ENCODE measurements around the gene DGUOK. TPM values are rescaled to one million over a fixed set of nuclear protein-coding genes. Genes with fewer than 3 reads are reported as not detected.
"Not testable (repeated sequence)": the region's sequence is repeated elsewhere in the genome, so short reads cannot be mapped to it uniquely, and the experiment has no call there.

Gene DGUOK
- polyA plus RNA-seq, 4 donors, result 52.5 to 107 (median 86.3) TPM

DNA sequence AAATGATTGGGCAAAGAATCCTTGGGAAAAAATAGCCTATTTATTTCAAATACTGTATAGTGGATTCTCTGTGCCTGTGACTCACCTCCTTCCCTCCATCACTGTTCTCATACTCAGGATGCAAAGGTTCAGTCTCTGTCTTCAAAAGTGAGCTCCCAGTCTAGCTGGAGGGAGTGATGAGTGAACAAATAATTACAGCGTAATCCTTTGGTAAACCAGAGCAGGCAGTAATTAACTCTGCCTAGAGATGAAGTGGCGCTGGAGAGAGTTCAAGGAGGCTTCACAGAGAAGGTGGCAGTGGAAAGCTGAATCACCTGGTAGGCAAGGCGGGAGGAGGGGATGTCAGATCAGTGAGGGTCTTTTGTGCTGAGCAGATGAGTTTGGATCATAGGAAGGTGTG lies 6.5 kb downstream of the DGUOK start:
- H3K4me1 ChIP-seq (ENCODE audit: control insufficient read depth in 3 of 3, insufficient read depth in 2 of 3, low read depth in 1 of 3, low read length in 2 of 3), result peaks cover 2 to 20% (median 8%) of the 10 kb centered on the region in 3 donors
- H3K27ac ChIP-seq (ENCODE audit: low read depth in 1 of 3, low read length in 2 of 3), result no peak overlapping the region
- no peak for FAIRE-seq
- peaks cover 5 to 16% (median 15%) of the 10 kb centered on the region in 3 donors for H3K36me3 ChIP-seq (ENCODE audit: control insufficient read depth in 3 of 3, insufficient read depth in 2 of 3, low read depth in 1 of 3, low read length in 3 of 3)
- no peaks in the 10 kb centered on the region for H3K27me3 ChIP-seq (ENCODE audit: control insufficient read depth in 3 of 3, insufficient read depth in 3 of 3, low read length in 3 of 3)
- no peak overlapping the region for H3K4me3 ChIP-seq (ENCODE audit: low read depth in 1 of 3, low read length in 3 of 3)
- no peak for DNase-seq
- WGBS, 3 donors, result 90 to 91% (median 90%) methylated on average over 3 of the region's 3 CpGs
- H3K9me3 ChIP-seq (ENCODE audit: control insufficient read depth in 2 of 2, insufficient read depth in 1 of 2, low read depth in 1 of 2, low read length in 1 of 2), result no peaks in the 10 kb centered on the region

DNA sequence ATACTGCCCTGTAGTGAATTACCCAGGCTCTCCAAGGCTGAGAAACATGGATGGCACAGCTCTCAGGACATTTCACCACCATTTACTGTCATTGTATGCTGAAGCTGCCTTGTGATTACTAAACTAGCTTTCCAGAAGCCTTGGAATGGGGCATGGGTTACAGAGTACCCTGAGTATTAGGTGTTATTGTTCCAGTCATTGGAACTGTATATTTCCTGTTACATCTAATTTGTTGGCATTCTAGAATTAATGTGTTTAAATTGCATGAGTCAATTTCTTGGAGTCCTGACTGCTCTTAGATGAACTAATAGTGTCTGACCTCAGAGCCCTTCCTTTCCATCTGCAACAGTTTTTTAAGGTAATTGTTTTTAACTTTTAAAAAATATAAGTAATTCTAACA lies 9.0 kb downstream of the DGUOK start:
- H3K4me3 ChIP-seq (ENCODE audit: low read depth in 1 of 3, low read length in 3 of 3), result no peak overlapping the region
- H3K4me1 ChIP-seq (ENCODE audit: control insufficient read depth in 3 of 3, insufficient read depth in 2 of 3, low read depth in 1 of 3, low read length in 2 of 3), result peaks cover 0 to 5% (median 0%) of the 10 kb centered on the region in 3 donors
- H3K27ac ChIP-seq (ENCODE audit: low read depth in 1 of 3, low read length in 2 of 3), result no peak overlapping the region
- no peaks in the 10 kb centered on the region for H3K27me3 ChIP-seq (ENCODE audit: control insufficient read depth in 3 of 3, insufficient read depth in 3 of 3, low read length in 3 of 3)
- FAIRE-seq, result no peak
- no peaks in the 10 kb centered on the region for H3K9me3 ChIP-seq (ENCODE audit: control insufficient read depth in 2 of 2, insufficient read depth in 1 of 2, low read depth in 1 of 2, low read length in 1 of 2)
- no peak for DNase-seq
- H3K36me3 ChIP-seq (ENCODE audit: control insufficient read depth in 3 of 3, insufficient read depth in 2 of 3, low read depth in 1 of 3, low read length in 3 of 3), result peaks cover under 1 to 22% (median 17%) of the 10 kb centered on the region in 3 donors

- FAIRE-seq (no peak), DNase-seq (no peak)
- Histone ChIP-seq H3K4me1 (ENCODE audit: control insufficient read depth in 3 of 3, insufficient read depth in 2 of 3, low read depth in 1 of 3, low read length in 2 of 3) (no peaks in the 10 kb centered on the region), H3K27me3 (ENCODE audit: control insufficient read depth in 3 of 3, insufficient read depth in 3 of 3, low read length in 3 of 3) (no peaks in the 10 kb centered on the region), H3K9me3 (ENCODE audit: control insufficient read depth in 2 of 2, insufficient read depth in 1 of 2, low read depth in 1 of 2, low read length in 1 of 2) (no peaks in the 10 kb centered on the region), H3K4me3 (ENCODE audit: low read depth in 1 of 3, low read length in 3 of 3) (no peak overlapping the region), H3K27ac (ENCODE audit: low read depth in 1 of 3, low read length in 2 of 3) (no peak overlapping the region), H3K36me3 (ENCODE audit: control insufficient read depth in 3 of 3, insufficient read depth in 2 of 3, low read depth in 1 of 3, low read length in 3 of 3) (peaks cover 2 to 30% (median 16%) of the 10 kb centered on the region in 3 donors)
- 84 to 92% (median 91%) methylated on average over 4 of the region's 4 CpGs for WGBS, 3 donors
Observed at GRCh38 chr2:73937103-73937885, 10.6 kb downstream of the DGUOK start.

- no peak overlapping the region for H3K27ac ChIP-seq (ENCODE audit: low read depth in 1 of 3, low read length in 2 of 3)
- no peak for FAIRE-seq
- H3K4me3 ChIP-seq (ENCODE audit: low read depth in 1 of 3, low read length in 3 of 3), result no peak overlapping the region
- no peaks in the 10 kb centered on the region for H3K27me3 ChIP-seq (ENCODE audit: control insufficient read depth in 3 of 3, insufficient read depth in 3 of 3, low read length in 3 of 3)
- DNase-seq, result no peak
- no peaks in the 10 kb centered on the region for H3K9me3 ChIP-seq (ENCODE audit: control insufficient read depth in 2 of 2, insufficient read depth in 1 of 2, low read depth in 1 of 2, low read length in 1 of 2)
- peaks cover 2 to 30% (median 15%) of the 10 kb centered on the region in 3 donors for H3K36me3 ChIP-seq (ENCODE audit: control insufficient read depth in 3 of 3, insufficient read depth in 2 of 3, low read depth in 1 of 3, low read length in 3 of 3)
- no peaks in the 10 kb centered on the region for H3K4me1 ChIP-seq (ENCODE audit: control insufficient read depth in 3 of 3, insufficient read depth in 2 of 3, low read depth in 1 of 3, low read length in 2 of 3)
Observed at GRCh38 chr2:73937899-73938298, 11.2 kb downstream of the DGUOK start.

DNA sequence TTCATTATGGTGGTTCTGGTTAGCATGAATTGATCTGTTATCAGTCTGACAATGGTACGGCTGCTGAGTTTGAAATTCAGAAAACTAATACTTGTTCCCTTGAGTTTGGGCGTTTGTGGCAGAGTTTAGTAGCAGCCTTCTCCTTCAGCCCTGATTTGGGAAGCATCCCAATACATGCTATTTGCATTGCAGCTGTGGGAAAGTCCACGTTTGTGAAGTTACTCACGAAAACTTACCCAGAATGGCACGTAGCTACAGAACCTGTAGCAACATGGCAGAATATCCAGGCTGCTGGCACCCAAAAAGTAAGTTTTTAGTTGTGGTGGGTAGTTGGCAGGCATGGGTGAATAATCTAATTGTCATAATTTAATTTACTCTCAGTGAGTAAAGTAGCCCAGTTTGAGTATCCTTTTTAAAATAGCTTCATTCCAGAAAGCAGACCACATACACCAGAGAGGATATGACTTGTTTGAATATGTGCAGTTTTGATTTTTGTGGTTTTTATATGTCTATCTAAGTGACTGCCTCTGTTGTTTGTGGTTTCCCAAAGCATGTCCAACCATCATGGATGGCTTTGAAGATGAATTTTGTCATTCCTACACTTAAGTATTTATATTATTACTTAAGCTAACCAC lies 12.2 kb downstream of the DGUOK start:
- Histone ChIP-seq H3K27me3 (ENCODE audit: control insufficient read depth in 3 of 3, insufficient read depth in 3 of 3, low read length in 3 of 3) (no peaks in the 10 kb centered on the region), H3K27ac (ENCODE audit: low read depth in 1 of 3, low read length in 2 of 3) (no peak overlapping the region), H3K4me3 (ENCODE audit: low read depth in 1 of 3, low read length in 3 of 3) (no peak overlapping the region), H3K4me1 (ENCODE audit: control insufficient read depth in 3 of 3, insufficient read depth in 2 of 3, low read depth in 1 of 3, low read length in 2 of 3) (no peaks in the 10 kb centered on the region), H3K36me3 (ENCODE audit: control insufficient read depth in 3 of 3, insufficient read depth in 2 of 3, low read depth in 1 of 3, low read length in 3 of 3) (peaks cover 2 to 31% (median 12%) of the 10 kb centered on the region in 3 donors), H3K9me3 (ENCODE audit: control insufficient read depth in 2 of 2, insufficient read depth in 1 of 2, low read depth in 1 of 2, low read length in 1 of 2) (no peaks in the 10 kb centered on the region)
- FAIRE-seq (no peak), DNase-seq (no peak)
- WGBS, 3 donors, result 80 to 81% (median 81%) methylated on average over 5 of the region's 5 CpGs

DNA sequence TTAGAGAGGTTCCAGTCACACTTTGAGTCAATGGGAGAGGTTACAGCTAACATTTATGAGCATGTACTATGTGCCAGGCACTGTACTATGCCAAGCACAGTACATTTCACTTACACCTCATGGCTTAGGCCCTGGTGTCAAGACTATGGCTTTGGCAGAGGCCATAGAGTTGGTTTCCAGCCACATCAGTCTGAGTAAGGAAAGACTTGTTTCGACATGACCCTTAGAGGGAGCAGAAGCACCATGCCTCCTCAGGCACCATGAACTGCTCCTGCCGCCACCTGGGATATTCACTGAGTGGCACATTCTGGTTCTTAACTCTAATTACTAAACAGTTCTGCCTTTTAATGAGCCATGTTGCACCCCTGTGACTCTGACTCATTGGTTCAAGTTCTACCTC lies 12.7 kb downstream of the DGUOK start:
- FAIRE-seq (no peak), DNase-seq (no peak)
- 71 to 93% (median 88%) methylated on average over 2 of the region's 2 CpGs for WGBS, 3 donors
- Histone ChIP-seq H3K4me1 (ENCODE audit: control insufficient read depth in 3 of 3, insufficient read depth in 2 of 3, low read depth in 1 of 3, low read length in 2 of 3) (no peaks in the 10 kb centered on the region), H3K36me3 (ENCODE audit: control insufficient read depth in 3 of 3, insufficient read depth in 2 of 3, low read depth in 1 of 3, low read length in 3 of 3) (peaks cover 2 to 32% (median 15%) of the 10 kb centered on the region in 3 donors), H3K27ac (ENCODE audit: low read depth in 1 of 3, low read length in 2 of 3) (no peak overlapping the region), H3K9me3 (ENCODE audit: control insufficient read depth in 2 of 2, insufficient read depth in 1 of 2, low read depth in 1 of 2, low read length in 1 of 2) (no peaks in the 10 kb centered on the region), H3K27me3 (ENCODE audit: control insufficient read depth in 3 of 3, insufficient read depth in 3 of 3, low read length in 3 of 3) (no peaks in the 10 kb centered on the region), H3K4me3 (ENCODE audit: low read depth in 1 of 3, low read length in 3 of 3) (no peak overlapping the region)

DNA sequence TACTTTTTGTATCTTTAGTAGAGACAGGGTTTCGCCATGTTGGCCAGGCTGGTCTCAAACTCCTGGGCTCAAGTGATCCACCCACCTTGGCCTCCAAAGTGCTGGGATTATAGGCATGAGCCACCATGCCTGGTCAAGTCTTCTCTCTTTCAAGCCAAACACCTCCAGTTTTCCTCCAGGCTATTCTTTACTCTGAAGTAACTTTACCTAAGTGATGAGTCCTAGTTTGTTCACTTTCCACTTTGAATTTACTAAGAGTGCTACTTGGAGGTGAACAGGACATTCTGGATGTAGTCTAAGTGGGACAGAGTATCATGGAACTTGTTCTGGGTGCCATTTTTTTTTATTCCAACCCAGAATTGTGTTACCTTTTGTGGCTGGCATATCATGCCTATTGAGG lies 13.4 kb downstream of the DGUOK start:
- DNase-seq; H3K9me3 ChIP-seq (ENCODE audit: control insufficient read depth in 2 of 2, insufficient read depth in 1 of 2, low read depth in 1 of 2, low read length in 1 of 2); FAIRE-seq; H3K27ac ChIP-seq (ENCODE audit: low read depth in 1 of 3, low read length in 2 of 3); H3K4me3 ChIP-seq (ENCODE audit: low read depth in 1 of 3, low read length in 3 of 3); H3K4me1 ChIP-seq (ENCODE audit: control insufficient read depth in 3 of 3, insufficient read depth in 2 of 3, low read depth in 1 of 3, low read length in 2 of 3); H3K27me3 ChIP-seq (ENCODE audit: control insufficient read depth in 3 of 3, insufficient read depth in 3 of 3, low read length in 3 of 3): not testable (repeated sequence)
- peaks cover 2 to 30% (median 17%) of the 10 kb centered on the region in 3 donors for H3K36me3 ChIP-seq (ENCODE audit: control insufficient read depth in 3 of 3, insufficient read depth in 2 of 3, low read depth in 1 of 3, low read length in 3 of 3)
- 98 to 100% (median 100%) methylated on average over 1 of the region's 1 CpG for WGBS, 3 donors

- Histone ChIP-seq H3K27me3 (ENCODE audit: control insufficient read depth in 3 of 3, insufficient read depth in 3 of 3, low read length in 3 of 3) (no peaks in the 10 kb centered on the region), H3K9me3 (ENCODE audit: control insufficient read depth in 2 of 2, insufficient read depth in 1 of 2, low read depth in 1 of 2, low read length in 1 of 2) (no peaks in the 10 kb centered on the region), H3K36me3 (ENCODE audit: control insufficient read depth in 3 of 3, insufficient read depth in 2 of 3, low read depth in 1 of 3, low read length in 3 of 3) (peaks cover 2 to 39% (median 18%) of the 10 kb centered on the region in 3 donors), H3K4me1 (ENCODE audit: control insufficient read depth in 3 of 3, insufficient read depth in 2 of 3, low read depth in 1 of 3, low read length in 2 of 3) (no peaks in the 10 kb centered on the region), H3K4me3 (ENCODE audit: low read depth in 1 of 3, low read length in 3 of 3) (no peak overlapping the region), H3K27ac (ENCODE audit: low read depth in 1 of 3, low read length in 2 of 3) (no peak overlapping the region)
- WGBS, 3 donors, result 24 to 39% (median 34%) methylated on average over 2 of the region's 2 CpGs
- DNase-seq, result no peak
- no peak for FAIRE-seq
Observed at GRCh38 chr2:73942664-73943063, 16.0 kb downstream of the DGUOK start.
